ENCODE measurements around the gene RTL5. TPM values are rescaled to one million over a fixed set of nuclear protein-coding genes. Genes with fewer than 3 reads are reported as not detected.

RTL5 gene
- total and polyA plus RNA-seq, 4 donors, result 0.32 to 1.9 (median 0.96) TPM

DNA sequence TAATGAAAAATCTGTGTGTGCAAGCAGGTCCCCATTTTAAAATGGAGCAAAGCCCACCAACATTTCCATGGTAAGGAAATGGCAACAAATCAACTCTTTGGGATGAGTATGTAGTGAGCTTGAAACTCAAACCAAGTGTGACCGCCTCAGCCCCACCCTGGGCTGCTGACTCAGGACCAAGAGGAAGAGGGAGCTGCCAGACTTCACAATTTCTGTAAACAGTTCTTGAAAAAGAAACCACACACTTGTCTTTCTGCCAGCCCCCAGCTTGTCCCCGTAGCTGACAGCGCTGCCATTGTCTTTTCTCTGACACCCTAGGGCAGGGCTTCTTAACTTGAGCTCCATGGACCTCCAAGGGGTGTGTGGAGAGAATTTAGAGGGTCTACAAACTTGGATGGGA is 10.3 kb downstream of the RTL5 start:
- WGBS, result 17% methylated on average over 3 of the region's 3 CpGs

DNA sequence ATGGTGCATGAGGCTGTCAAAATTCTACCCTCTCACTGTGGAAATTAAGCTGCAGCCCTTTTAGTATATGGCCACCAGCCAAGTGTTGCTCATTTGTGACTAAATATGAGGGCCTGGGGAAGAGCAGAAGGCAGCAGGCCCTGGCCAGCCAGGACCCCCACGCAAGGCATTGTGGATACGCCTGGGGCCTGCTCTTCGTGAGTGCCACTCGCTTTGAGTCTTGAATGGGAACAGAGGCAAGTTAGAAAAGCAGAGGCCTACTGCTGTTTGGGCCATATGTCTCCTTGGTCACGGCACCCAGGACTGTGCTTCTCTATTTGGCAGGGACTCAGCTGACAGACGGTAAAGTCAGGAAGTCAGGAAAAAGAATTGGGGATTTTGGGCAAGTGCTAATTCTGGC is 10.9 kb downstream of the RTL5 start:
- DNase-seq (ENCODE audit: low spot score), result no peak
- no peaks in the 10 kb centered on the region for H3K9me3 ChIP-seq (ENCODE audit: control insufficient read depth in 4 of 4, low read length in 3 of 4)
- 83% methylated on average over 6 of the region's 6 CpGs for WGBS
- TF ChIP-seq HNF4A (conservative IDR thresholded peaks at IDR 0.05) (no peak), RXRA (IDR thresholded peaks at IDR 0.05) (no peak), ZBTB33 (IDR thresholded peaks at IDR 0.05) (no peak), GABPA (IDR thresholded peaks at IDR 0.05 in 1 of 2, conservative IDR thresholded peaks at IDR 0.05 in 1 of 2) (no peak), MAX (IDR thresholded peaks at IDR 0.05) (no peak), EGR1 (IDR thresholded peaks at IDR 0.05; ENCODE audit: low read depth in 2 of 2) (no peak), NR2F2 (IDR thresholded peaks at IDR 0.05) (no peak), CTCF (IDR thresholded peaks at IDR 0.05; ENCODE audit: low read depth, low read length, missing input control) (no peak), FOXA1 (IDR thresholded peaks at IDR 0.05) (no peak), SP1 (IDR thresholded peaks at IDR 0.05) (no peak), YY1 (IDR thresholded peaks at IDR 0.05) (no peak), REST (IDR thresholded peaks at IDR 0.05) (no peak), TAF1 (conservative IDR thresholded peaks at IDR 0.05) (no peak), HNF4G (IDR thresholded peaks at IDR 0.05) (no peak), RAD21 (IDR thresholded peaks at IDR 0.05) (no peak), FOXA2 (IDR thresholded peaks at IDR 0.05) (no peak)
- no peak overlapping the region for H3K4me3 ChIP-seq (ENCODE audit: low read depth in 1 of 3, low read length in 3 of 3)
- H3K4me1 ChIP-seq (ENCODE audit: control insufficient read depth in 4 of 4, insufficient read depth in 4 of 4, low read length in 3 of 4), result peaks cover 0 to 4% (median 2%) of the 10 kb centered on the region in 4 donors
- no peak overlapping the region for H3K9ac ChIP-seq (ENCODE audit: low read depth in 1 of 2, low read length in 2 of 2)
- no peaks in the 10 kb centered on the region for H3K27me3 ChIP-seq (ENCODE audit: control insufficient read depth in 4 of 4, insufficient read depth in 4 of 4, low read length in 3 of 4)
- peak overlapping the region; percentile 9 to 59 for H3K27ac ChIP-seq (ENCODE audit: low read depth in 1 of 2, low read length in 2 of 2)
- H3K36me3 ChIP-seq (ENCODE audit: control insufficient read depth in 4 of 4, insufficient read depth in 3 of 4, low read depth in 1 of 4, low read length in 3 of 4), result no peaks in the 10 kb centered on the region

More for the DNA sequence above, 10.3 kb downstream of the RTL5 start:
- no peak overlapping the region for H3K9ac ChIP-seq (ENCODE audit: low read depth in 1 of 2, low read length in 2 of 2)
- no peaks in the 10 kb centered on the region for H3K27me3 ChIP-seq (ENCODE audit: control insufficient read depth in 4 of 4, insufficient read depth in 4 of 4, low read length in 3 of 4)
- no peaks in the 10 kb centered on the region for H3K9me3 ChIP-seq (ENCODE audit: control insufficient read depth in 4 of 4, low read length in 3 of 4)
- peak overlapping the region; percentile 9 to 59 for H3K27ac ChIP-seq (ENCODE audit: low read depth in 1 of 2, low read length in 2 of 2)
- no peaks in the 10 kb centered on the region for H3K36me3 ChIP-seq (ENCODE audit: control insufficient read depth in 4 of 4, insufficient read depth in 3 of 4, low read depth in 1 of 4, low read length in 3 of 4)
- no peak overlapping the region for H3K4me3 ChIP-seq (ENCODE audit: low read depth in 1 of 3, low read length in 3 of 3)
- DNase-seq (ENCODE audit: low spot score), result no peak
- peak in 1 of 2 donors; percentile 9 for TF ChIP-seq RAD21 (IDR thresholded peaks at IDR 0.05)
- no peak for TF ChIP-seq FOXA2 (IDR thresholded peaks at IDR 0.05)
- H3K4me1 ChIP-seq (ENCODE audit: control insufficient read depth in 4 of 4, insufficient read depth in 4 of 4, low read length in 3 of 4), result peaks cover 0 to 8% (median 2%) of the 10 kb centered on the region in 4 donors
